Measurements from ENCODE around the gene SSC5D. TPM values are rescaled to one million over a fixed set of nuclear protein-coding genes. Genes with fewer than 3 reads are reported as not detected.

SSC5D gene
- polyA plus RNA-seq, 1 donor (not counting 4 experiments of a cell fraction or from before 2014, with no cell fraction given): not detected

DNA sequence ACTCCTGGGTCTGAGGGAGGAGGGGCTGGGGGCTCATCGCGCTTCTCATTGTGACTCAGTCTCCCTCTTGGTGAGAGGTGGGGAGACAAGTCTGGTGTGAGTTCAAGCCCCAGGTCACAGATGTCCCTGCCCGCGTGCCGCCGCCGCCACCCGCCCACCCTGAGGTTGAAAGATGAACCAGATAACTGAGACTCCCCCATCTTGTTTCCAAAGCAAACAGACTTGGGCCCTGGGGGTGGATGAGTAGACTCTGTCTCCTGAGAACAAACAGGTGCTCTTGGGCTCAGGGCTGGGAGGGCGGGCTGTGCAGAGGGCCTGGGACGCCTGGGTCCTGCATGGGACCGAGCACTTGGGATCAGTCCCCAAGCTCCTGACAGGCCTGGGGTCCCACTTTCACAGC lies 48.1 kb downstream of the SSC5D start:
- Histone ChIP-seq H3K4me2 (ENCODE audit: control insufficient read depth, extremely low read depth, insufficient read depth, low read depth, low read length) (no peak overlapping the region), H3K9me3 (ENCODE audit: control insufficient read depth, low read depth, low read length) (no peaks in the 10 kb centered on the region), H3K9me1 (ENCODE audit: control insufficient read depth, extremely low read depth, insufficient read depth, low read length) (no peaks in the 10 kb centered on the region), H3K4me1 (ENCODE audit: control insufficient read depth, extremely low read depth, insufficient read depth, low read length) (no peaks in the 10 kb centered on the region), H3K4me3 (ENCODE audit: control insufficient read depth in 2 of 3, extremely low read depth in 1 of 3, insufficient read depth in 2 of 3, low read depth in 1 of 3, low read length in 3 of 3) (no peak overlapping the region), H3K9ac (ENCODE audit: control insufficient read depth, extremely low read depth, insufficient read depth, low read length) (no peak overlapping the region), H3K27ac (ENCODE audit: control insufficient read depth, insufficient read depth, low read length) (no peak overlapping the region), H3K79me2 (ENCODE audit: control insufficient read depth, insufficient read depth, low read length) (no peaks in the 10 kb centered on the region), H3K27me3 (ENCODE audit: control insufficient read depth, extremely low read depth, insufficient read depth, low read length) (no peaks in the 10 kb centered on the region), H4K20me1 (ENCODE audit: control insufficient read depth, extremely low read depth, insufficient read depth, low read length) (no peaks in the 10 kb centered on the region), H2AFZ (ENCODE audit: control insufficient read depth, low read length) (no peak overlapping the region), H3K36me3 (ENCODE audit: control insufficient read depth in 2 of 2, extremely low read depth in 1 of 2, insufficient read depth in 2 of 2, low read length in 2 of 2) (no peaks in the 10 kb centered on the region)
- dilution Hi-C loops (cut with MboI; ENCODE audit: extremely low pct_ligation_motif_present, low sequenced_read_pairs): no loop called here
- FAIRE-seq (no peak), DNase-seq (ENCODE audit: low read depth, low spot score) (no peak)
- no peak for TF ChIP-seq EZH2 (IDR thresholded peaks at IDR 0.05; ENCODE audit: low read length)
- TF ChIP-seq, protein P1, sequence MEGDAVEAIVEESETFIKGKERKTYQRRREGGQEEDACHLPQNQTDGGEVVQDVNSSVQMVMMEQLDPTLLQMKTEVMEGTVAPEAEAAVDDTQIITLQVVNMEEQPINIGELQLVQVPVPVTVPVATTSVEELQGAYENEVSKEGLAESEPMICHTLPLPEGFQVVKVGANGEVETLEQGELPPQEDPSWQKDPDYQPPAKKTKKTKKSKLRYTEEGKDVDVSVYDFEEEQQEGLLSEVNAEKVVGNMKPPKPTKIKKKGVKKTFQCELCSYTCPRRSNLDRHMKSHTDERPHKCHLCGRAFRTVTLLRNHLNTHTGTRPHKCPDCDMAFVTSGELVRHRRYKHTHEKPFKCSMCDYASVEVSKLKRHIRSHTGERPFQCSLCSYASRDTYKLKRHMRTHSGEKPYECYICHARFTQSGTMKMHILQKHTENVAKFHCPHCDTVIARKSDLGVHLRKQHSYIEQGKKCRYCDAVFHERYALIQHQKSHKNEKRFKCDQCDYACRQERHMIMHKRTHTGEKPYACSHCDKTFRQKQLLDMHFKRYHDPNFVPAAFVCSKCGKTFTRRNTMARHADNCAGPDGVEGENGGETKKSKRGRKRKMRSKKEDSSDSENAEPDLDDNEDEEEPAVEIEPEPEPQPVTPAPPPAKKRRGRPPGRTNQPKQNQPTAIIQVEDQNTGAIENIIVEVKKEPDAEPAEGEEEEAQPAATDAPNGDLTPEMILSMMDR (optimal IDR thresholded peaks at IDR 0.05 in 1 of 3, IDR thresholded peaks at IDR 0.05 in 1 of 3, conservative IDR thresholded peaks at IDR 0.05 in 1 of 3; ENCODE audit: extremely low read depth in 1 of 3, insufficient read depth in 2 of 3, low read length in 3 of 3): no peak

DNA sequence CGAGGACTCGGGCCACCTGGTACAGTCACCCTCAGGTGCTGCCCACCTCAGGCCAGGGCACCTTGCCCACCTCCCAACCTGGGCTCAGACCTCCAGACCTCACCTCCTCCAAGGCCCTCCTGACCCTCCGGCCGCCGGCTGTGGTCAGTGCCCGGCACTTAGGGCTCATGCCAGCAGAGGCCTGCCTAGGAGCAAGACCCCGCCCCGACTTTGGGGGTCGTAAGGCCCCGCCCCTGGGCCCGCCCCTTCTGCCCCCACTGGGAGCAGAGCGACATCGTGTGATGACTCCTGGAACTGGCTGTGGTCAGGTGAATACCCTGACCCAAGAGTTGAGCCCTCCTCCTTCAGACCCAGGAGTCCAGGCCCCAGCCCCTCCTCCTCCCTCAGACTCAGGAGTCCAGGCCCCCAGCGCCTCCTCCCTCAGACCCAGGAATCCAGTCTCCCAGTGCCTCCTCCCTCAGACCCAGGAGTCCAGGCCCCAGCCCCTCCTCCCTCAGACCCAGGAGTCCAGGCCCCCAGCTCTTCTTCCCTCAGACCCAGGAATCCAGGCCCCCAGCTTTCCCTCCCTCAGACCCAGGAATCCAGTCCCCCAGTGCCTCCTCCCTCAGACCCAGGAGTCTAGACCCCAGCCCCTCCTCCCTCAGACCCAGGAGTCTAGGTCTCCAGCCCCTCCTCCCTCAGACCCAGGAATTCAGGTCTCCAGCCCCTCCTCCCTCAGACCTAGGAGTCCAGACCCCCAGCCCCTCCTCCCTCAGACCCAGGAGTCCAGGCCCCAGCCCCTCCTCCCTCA lies 48.9 kb downstream of the SSC5D start, which contains the start of gene SBK2:
Gene SBK2 (minus strand): TSS at position 183 of the 790 bp plus-strand sequence. CDS start 839 bp downstream, outside the sequence.
- no peaks in the 10 kb centered on the region for H3K27me3 ChIP-seq (ENCODE audit: control insufficient read depth, extremely low read depth, insufficient read depth, low read length)
- H3K27ac ChIP-seq (ENCODE audit: control insufficient read depth, insufficient read depth, low read length): no peak within 1 kb of the TSS
- H3K36me3 ChIP-seq (ENCODE audit: control insufficient read depth in 2 of 2, extremely low read depth in 1 of 2, insufficient read depth in 2 of 2, low read length in 2 of 2): no peaks in the 10 kb centered on the region
- H3K9me3 ChIP-seq (ENCODE audit: control insufficient read depth, low read depth, low read length): no peaks in the 10 kb centered on the region
- H3K9ac ChIP-seq (ENCODE audit: control insufficient read depth, extremely low read depth, insufficient read depth, low read length): no peak within 1 kb of the TSS
- TF ChIP-seq, protein P1 (optimal IDR thresholded peaks at IDR 0.05 in 1 of 3, IDR thresholded peaks at IDR 0.05 in 1 of 3, conservative IDR thresholded peaks at IDR 0.05 in 1 of 3; ENCODE audit: extremely low read depth in 1 of 3, insufficient read depth in 2 of 3, low read length in 3 of 3): no peak
- TF ChIP-seq EZH2 (IDR thresholded peaks at IDR 0.05; ENCODE audit: low read length): no peak
- H3K4me2 ChIP-seq (ENCODE audit: control insufficient read depth, extremely low read depth, insufficient read depth, low read depth, low read length): no peak within 1 kb of the TSS
- H4K20me1 ChIP-seq (ENCODE audit: control insufficient read depth, extremely low read depth, insufficient read depth, low read length): no peaks in the 10 kb centered on the region
- DNase-seq (ENCODE audit: low read depth, low spot score) (no peak), FAIRE-seq (no peak)
- dilution Hi-C loops (cut with MboI; ENCODE audit: extremely low pct_ligation_motif_present, low sequenced_read_pairs): no loop called here
- no peaks in the 10 kb centered on the region for H3K9me1 ChIP-seq (ENCODE audit: control insufficient read depth, extremely low read depth, insufficient read depth, low read length)
- H3K79me2 ChIP-seq (ENCODE audit: control insufficient read depth, insufficient read depth, low read length): no peaks in the 10 kb centered on the region
- H3K4me3 ChIP-seq (ENCODE audit: control insufficient read depth in 2 of 3, extremely low read depth in 1 of 3, insufficient read depth in 2 of 3, low read depth in 1 of 3, low read length in 3 of 3): no peak within 1 kb of the TSS
- H2AFZ ChIP-seq (ENCODE audit: control insufficient read depth, low read length): no peak within 1 kb of the TSS
- no peaks in the 10 kb centered on the region for H3K4me1 ChIP-seq (ENCODE audit: control insufficient read depth, extremely low read depth, insufficient read depth, low read length)

All from keratinocyte (primary cell).